WTC11 (cell line): Measurements from ENCODE around the gene DECR2. TPM values are rescaled to one million over a fixed set of nuclear protein-coding genes. Genes with fewer than 3 reads are reported as not detected.

Source experiments
- ATAC-seq: fragments of 200-7000 bp; cut with Tn5 transposase; 2 replicates; pipeline ENCODE4 v1.10.0; 2021; ENCODE audit warnings: mild to moderate bottlenecking, moderate library complexity
- CTCF ChIA-PET: fragments of 300-600 bp; sonication (Branson Sonifier 250); formaldehyde crosslinking; loops from one replicate; lab custom pipeline; 2021; ENCODE audit warnings: antibody characterized with exemption; lab: Charles Lee
- POLR2A ChIA-PET: fragments of 350-600 bp; sonication (Branson Sonifier 250); formaldehyde crosslinking; loops from one replicate; lab custom pipeline; 2021; ENCODE audit warnings: antibody characterized with exemption; lab: Charles Lee
- DNase-seq: peaks from one replicate; pipeline ENCODE4 v3.0.0; 2021; ENCODE audit warnings: low spot score
- H3K27ac Mint-ChIP-seq: 2 replicates; pipeline ENCODE4 v1.8.0; 2021; ENCODE audit warnings: mixed read lengths
- H3K27me3 Mint-ChIP-seq: 2 replicates; pipeline ENCODE4 v1.8.0; 2021; ENCODE audit warnings: low read depth, mild to moderate bottlenecking, moderate library complexity, mixed read lengths
- H3K36me3 Mint-ChIP-seq: 2 replicates; pipeline ENCODE4 v1.8.0; 2021; ENCODE audit warnings: mixed read lengths
- H3K4me1 Mint-ChIP-seq: 2 replicates; pipeline ENCODE4 v1.8.0; 2022; ENCODE audit warnings: mixed read lengths
- H3K4me3 Mint-ChIP-seq: 2 replicates; pipeline ENCODE4 v1.8.0; 2021; ENCODE audit warnings: mild to moderate bottlenecking, moderate library complexity, mixed read lengths
- H3K9me3 Mint-ChIP-seq: 2 replicates; pipeline ENCODE4 v1.8.0; 2021; ENCODE audit warnings: mixed read lengths
- ARID4B ChIP-seq: sonication (generic); formaldehyde crosslinking; IDR thresholded peaks from 2 replicates; pipeline ENCODE4 v1.8.0; 2023; ENCODE audit warnings: missing genetic modification reagents, mild to moderate bottlenecking, borderline replicate concordance
- ATF1 ChIP-seq: sonication (generic); formaldehyde crosslinking; IDR thresholded peaks from 2 replicates; pipeline ENCODE4 v1.8.1; 2023; ENCODE audit warnings: mild to moderate bottlenecking, moderate library complexity, missing genetic modification reagents
- CBFB ChIP-seq: sonication (generic); formaldehyde crosslinking; IDR thresholded peaks from 2 replicates; pipeline ENCODE4 v1.8.1; 2022; ENCODE audit warnings: mild to moderate bottlenecking, low read depth, missing genetic modification reagents
- E2F4 ChIP-seq: sonication (generic); formaldehyde crosslinking; IDR thresholded peaks from 2 replicates; pipeline ENCODE4 v1.8.1; 2022; ENCODE audit warnings: low read depth, mild to moderate bottlenecking, moderate library complexity, missing genetic modification reagents, borderline replicate concordance
- E2F5 ChIP-seq: sonication (generic); formaldehyde crosslinking; IDR thresholded peaks from 2 replicates; pipeline ENCODE4 v1.8.1; 2022; ENCODE audit warnings: mild to moderate bottlenecking, moderate library complexity, missing genetic modification reagents
- ESRRA ChIP-seq: sonication (generic); formaldehyde crosslinking; IDR thresholded peaks from 2 replicates; pipeline ENCODE4 v1.8.1; 2022; ENCODE audit warnings: mild to moderate bottlenecking, missing genetic modification reagents, borderline replicate concordance
- FOXJ3 ChIP-seq: sonication (generic); formaldehyde crosslinking; IDR thresholded peaks from 2 replicates; pipeline ENCODE4 v1.9.0; 2021; ENCODE audit warnings: missing genetic modification reagents, mild to moderate bottlenecking, borderline replicate concordance
- HMGA2 ChIP-seq: fragments of 250-450 bp; sonication (Bioruptor Pico); IDR thresholded peaks from 2 replicates; pipeline ENCODE4 v1.4.0; 2021; ENCODE audit warnings: mild to moderate bottlenecking, moderate library complexity
- JUN ChIP-seq: sonication (generic); formaldehyde crosslinking; IDR thresholded peaks from 2 replicates; pipeline ENCODE4 v1.8.0; 2023; ENCODE audit warnings: mild to moderate bottlenecking, missing genetic modification reagents
- NFATC4 ChIP-seq: fragments of 250-450 bp; sonication (Bioruptor Pico); IDR thresholded peaks from 2 replicates; pipeline ENCODE4 v1.9.0; 2021; ENCODE audit warnings: mild to moderate bottlenecking
- OVOL2 ChIP-seq: fragments of 250-450 bp; sonication (Bioruptor Pico); IDR thresholded peaks from 2 replicates; pipeline ENCODE4 v1.9.0; 2021; ENCODE audit warnings: mild to moderate bottlenecking, borderline replicate concordance
- RORB ChIP-seq: fragments of 250-450 bp; sonication (Bioruptor Pico); IDR thresholded peaks from 2 replicates; pipeline ENCODE4 v1.9.0; 2021; ENCODE audit warnings: mild to moderate bottlenecking
- SP1 ChIP-seq: sonication (generic); formaldehyde crosslinking; conservative IDR thresholded peaks from 2 replicates; pipeline ENCODE4 v1.8.1; 2022; ENCODE audit warnings: missing genetic modification reagents
- TP53 ChIP-seq: sonication (generic); formaldehyde crosslinking; IDR thresholded peaks from 2 replicates; pipeline ENCODE4 v1.8.1; 2023; ENCODE audit warnings: mild to moderate bottlenecking, missing genetic modification reagents
- ZNF263 ChIP-seq: sonication (generic); formaldehyde crosslinking; IDR thresholded peaks from 2 replicates; pipeline ENCODE4 v1.8.1; 2022; ENCODE audit warnings: low read depth, mild to moderate bottlenecking, moderate library complexity, missing genetic modification reagents
- ZNF317 ChIP-seq: sonication (generic); formaldehyde crosslinking; IDR thresholded peaks from 2 replicates; pipeline ENCODE4 v1.8.1; 2023; ENCODE audit warnings: low read depth, mild to moderate bottlenecking, moderate library complexity, missing genetic modification reagents, borderline replicate concordance
- ZNF425 ChIP-seq: fragments of 250-450 bp; sonication (Bioruptor Pico); conservative IDR thresholded peaks from 2 replicates; pipeline ENCODE4 v1.9.0; 2021; ENCODE audit warnings: mild to moderate bottlenecking
- ZNF512 ChIP-seq: sonication (generic); formaldehyde crosslinking; IDR thresholded peaks from 2 replicates; pipeline ENCODE4 v1.8.1; 2022; ENCODE audit warnings: missing genetic modification reagents, borderline replicate concordance
- total RNA-seq: library from RNA; stranded (reverse); gene quantifications from 3 replicates; pipeline ENCODE4 v1.2.3, GENCODE V29; 2021
- TF ChIP-seq, protein P1 (sequence below): sonication (generic); formaldehyde crosslinking; conservative IDR thresholded peaks from 2 replicates; pipeline ENCODE4 v1.8.1; 2022; ENCODE audit warnings: mild to moderate bottlenecking, missing genetic modification reagents
- TF ChIP-seq, protein P2 (sequence below): sonication (generic); formaldehyde crosslinking; IDR thresholded peaks from 2 replicates; pipeline ENCODE4 v1.8.0; 2022; ENCODE audit warnings: mild to moderate bottlenecking, missing genetic modification reagents

The DECR2 gene
- total RNA-seq, 1 experiment from 2014 or later: 43.6 TPM

DNA sequence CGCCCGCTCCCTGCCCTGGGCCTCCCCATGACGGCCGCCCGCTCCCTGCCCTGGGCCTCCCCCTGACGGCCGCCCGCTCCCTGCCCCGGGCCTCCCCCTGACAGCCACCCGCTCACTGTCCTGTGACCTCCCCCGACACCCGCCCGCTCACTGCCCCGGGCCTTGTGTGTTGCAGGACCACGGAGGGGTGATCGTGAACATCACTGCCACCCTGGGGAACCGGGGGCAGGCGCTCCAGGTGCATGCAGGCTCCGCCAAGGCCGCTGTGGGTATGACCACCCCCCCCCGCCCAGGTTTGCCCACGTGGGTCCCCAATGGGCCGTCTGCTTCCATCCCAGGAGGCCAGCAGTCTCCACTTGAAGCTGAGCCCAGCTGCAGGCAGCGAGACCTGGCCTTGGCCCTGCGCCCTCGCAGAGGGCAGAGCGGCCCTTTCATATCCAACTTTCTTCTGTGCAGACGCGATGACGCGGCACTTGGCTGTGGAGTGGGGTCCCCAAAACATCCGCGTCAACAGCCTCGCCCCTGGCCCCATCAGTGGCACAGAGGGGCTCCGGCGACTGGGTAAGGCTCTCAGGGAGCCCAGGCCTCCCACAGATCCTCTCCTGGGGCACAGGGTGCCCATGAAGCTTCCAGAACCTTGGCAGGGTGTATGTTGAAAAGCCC is 9.0 kb downstream of the DECR2 start:
- TF ChIP-seq, protein P1, sequence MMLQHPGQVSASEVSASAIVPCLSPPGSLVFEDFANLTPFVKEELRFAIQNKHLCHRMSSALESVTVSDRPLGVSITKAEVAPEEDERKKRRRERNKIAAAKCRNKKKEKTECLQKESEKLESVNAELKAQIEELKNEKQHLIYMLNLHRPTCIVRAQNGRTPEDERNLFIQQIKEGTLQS: no peak
- TF ChIP-seq TP53 (CRISPR knock-in tag) (no peak), ZNF317 (CRISPR knock-in tag) (no peak), NFATC4 (CRISPR knock-in tag) (no peak), ESRRA (no peak), ZNF512 (no peak), ZNF263 (CRISPR knock-in tag) (no peak), OVOL2 (CRISPR knock-in tag) (no peak), RORB (CRISPR knock-in tag) (no peak), HMGA2 (no peak), CBFB (CRISPR knock-in tag) (no peak), ATF1 (CRISPR knock-in tag) (no peak), SP1 (no peak), JUN (CRISPR knock-in tag) (no peak)
- TF ChIP-seq, protein P2, sequence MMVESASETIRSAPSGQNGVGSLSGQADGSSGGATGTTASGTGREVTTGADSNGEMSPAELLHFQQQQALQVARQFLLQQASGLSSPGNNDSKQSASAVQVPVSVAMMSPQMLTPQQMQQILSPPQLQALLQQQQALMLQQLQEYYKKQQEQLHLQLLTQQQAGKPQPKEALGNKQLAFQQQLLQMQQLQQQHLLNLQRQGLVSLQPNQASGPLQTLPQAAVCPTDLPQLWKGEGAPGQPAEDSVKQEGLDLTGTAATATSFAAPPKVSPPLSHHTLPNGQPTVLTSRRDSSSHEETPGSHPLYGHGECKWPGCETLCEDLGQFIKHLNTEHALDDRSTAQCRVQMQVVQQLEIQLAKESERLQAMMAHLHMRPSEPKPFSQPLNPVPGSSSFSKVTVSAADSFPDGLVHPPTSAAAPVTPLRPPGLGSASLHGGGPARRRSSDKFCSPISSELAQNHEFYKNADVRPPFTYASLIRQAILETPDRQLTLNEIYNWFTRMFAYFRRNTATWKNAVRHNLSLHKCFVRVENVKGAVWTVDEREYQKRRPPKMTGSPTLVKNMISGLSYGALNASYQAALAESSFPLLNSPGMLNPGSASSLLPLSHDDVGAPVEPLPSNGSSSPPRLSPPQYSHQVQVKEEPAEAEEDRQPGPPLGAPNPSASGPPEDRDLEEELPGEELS (CRISPR knock-in tag): no peak
- no peaks in the 10 kb centered on the region for H3K9me3 Mint-ChIP-seq
- H3K27me3 Mint-ChIP-seq: no peaks in the 10 kb centered on the region
- POLR2A ChIA-PET: interaction anchor here (0.6 kb wide), 1 partner anchor 326 kb away, joined by 7 read pairs; no protein-coding TSS in a partner anchor
- ATAC-seq: no peak
- CTCF ChIA-PET: no interaction called here
- no peak overlapping the region for H3K27ac Mint-ChIP-seq
- no peak overlapping the region for H3K4me3 Mint-ChIP-seq
- H3K36me3 Mint-ChIP-seq: peaks cover 6% of the 10 kb centered on the region; the same call in 1 of the 2 replicates
- no peaks in the 10 kb centered on the region for H3K4me1 Mint-ChIP-seq
- no peak for DNase-seq

DNA sequence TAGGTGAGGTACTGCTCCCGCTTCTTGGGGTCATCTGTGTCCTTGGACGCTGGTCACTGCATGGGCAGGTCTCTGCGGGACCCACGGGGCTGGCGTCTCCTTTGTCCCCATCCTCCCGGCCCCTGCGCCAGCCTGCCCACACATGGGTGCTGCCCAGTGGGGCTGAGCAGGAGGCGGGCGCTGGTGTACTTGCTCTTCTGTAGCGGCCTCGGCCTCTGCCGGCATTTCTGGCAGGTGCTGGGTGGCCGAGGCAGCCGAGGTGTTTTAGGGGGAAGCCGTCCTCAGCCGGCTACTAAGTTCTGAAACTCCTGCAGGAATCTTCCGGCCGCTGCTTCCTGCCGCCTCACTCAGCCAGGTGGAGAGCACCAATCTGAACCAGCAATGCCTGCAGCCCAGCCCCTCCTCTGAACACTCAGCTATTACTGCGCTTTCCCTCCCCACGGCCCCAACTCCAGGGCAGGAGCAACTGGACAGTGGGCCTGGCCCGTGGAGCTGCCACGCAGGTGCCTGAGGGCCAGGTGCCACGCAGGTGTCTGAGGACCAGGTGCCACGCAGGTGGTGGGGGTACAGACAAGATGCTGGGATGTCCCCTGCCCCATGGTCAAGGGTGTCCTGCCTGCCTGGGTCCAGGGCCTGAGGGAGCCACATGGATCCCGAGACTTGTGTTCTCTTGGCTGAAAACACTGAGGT is 10.0 kb downstream of the DECR2 start:
- ATAC-seq (no peak), DNase-seq (no peak)
- no peak overlapping the region for H3K27ac Mint-ChIP-seq
- POLR2A ChIA-PET: interaction anchor here (0.7 kb wide), 1 partner anchor 175 kb away, joined by 5 read pairs; no protein-coding TSS in a partner anchor
- no peaks in the 10 kb centered on the region for H3K27me3 Mint-ChIP-seq
- CTCF ChIA-PET: interaction anchor here (0.6 kb wide), 2 partner anchors 25 to 304 kb away, joined by 3 read pairs; no protein-coding TSS in a partner anchor
- H3K36me3 Mint-ChIP-seq: peaks cover 6% of the 10 kb centered on the region; the same call in 1 of the 2 replicates
- no peaks in the 10 kb centered on the region for H3K4me1 Mint-ChIP-seq
- H3K4me3 Mint-ChIP-seq: no peak overlapping the region
- no peaks in the 10 kb centered on the region for H3K9me3 Mint-ChIP-seq
- no peak for TF ChIP-seq ZNF425 (CRISPR knock-in tag)
- no peak for TF ChIP-seq ARID4B (CRISPR knock-in tag)
- TF ChIP-seq E2F4 (CRISPR knock-in tag): no peak
- no peak for TF ChIP-seq E2F5
- TF ChIP-seq FOXJ3 (CRISPR knock-in tag): no peak
